ENCODE data around the gene EEF1AKMT4.

DNA sequence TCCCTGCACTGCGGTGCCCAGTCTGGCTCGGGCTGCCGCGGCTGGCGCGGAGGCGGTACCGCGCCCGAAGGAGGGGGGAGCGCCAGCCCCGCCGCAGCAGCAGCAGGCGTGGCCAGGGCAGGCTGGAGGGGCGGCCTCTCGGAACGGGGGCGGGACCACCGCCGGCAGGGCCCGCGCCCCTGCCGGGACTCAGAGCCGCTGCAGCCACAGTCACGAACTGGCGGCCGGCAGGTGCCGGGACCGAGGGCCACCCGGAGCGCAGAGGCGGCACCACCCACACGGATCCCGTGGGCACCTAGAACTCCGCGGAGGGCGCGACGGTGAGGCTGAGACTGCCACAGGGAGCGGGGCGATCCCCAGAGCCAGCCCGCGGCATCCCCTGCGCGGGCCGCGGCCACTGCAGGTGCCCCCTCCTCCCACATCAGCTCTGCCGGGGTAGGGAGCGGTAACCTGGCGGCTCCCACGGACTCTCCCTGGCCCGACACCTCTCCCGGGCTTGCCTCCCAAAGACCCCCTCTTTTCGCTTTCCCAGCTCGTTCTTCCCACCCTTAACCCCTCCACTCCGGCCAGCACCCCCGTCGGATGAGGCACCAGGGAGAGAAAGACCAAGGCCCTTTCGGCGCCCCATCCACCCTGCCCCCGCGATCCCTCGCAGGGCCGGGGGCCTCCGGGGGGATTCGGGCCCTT is 19.9 kb upstream of the EEF1AKMT4 start, which contains the start of gene VWA5B2:
- no peak for TF ChIP-seq JUN (IDR thresholded peaks at IDR 0.05)
- TF ChIP-seq, protein P1, sequence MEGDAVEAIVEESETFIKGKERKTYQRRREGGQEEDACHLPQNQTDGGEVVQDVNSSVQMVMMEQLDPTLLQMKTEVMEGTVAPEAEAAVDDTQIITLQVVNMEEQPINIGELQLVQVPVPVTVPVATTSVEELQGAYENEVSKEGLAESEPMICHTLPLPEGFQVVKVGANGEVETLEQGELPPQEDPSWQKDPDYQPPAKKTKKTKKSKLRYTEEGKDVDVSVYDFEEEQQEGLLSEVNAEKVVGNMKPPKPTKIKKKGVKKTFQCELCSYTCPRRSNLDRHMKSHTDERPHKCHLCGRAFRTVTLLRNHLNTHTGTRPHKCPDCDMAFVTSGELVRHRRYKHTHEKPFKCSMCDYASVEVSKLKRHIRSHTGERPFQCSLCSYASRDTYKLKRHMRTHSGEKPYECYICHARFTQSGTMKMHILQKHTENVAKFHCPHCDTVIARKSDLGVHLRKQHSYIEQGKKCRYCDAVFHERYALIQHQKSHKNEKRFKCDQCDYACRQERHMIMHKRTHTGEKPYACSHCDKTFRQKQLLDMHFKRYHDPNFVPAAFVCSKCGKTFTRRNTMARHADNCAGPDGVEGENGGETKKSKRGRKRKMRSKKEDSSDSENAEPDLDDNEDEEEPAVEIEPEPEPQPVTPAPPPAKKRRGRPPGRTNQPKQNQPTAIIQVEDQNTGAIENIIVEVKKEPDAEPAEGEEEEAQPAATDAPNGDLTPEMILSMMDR (IDR thresholded peaks at IDR 0.05): no peak
- TF ChIP-seq, protein P2, sequence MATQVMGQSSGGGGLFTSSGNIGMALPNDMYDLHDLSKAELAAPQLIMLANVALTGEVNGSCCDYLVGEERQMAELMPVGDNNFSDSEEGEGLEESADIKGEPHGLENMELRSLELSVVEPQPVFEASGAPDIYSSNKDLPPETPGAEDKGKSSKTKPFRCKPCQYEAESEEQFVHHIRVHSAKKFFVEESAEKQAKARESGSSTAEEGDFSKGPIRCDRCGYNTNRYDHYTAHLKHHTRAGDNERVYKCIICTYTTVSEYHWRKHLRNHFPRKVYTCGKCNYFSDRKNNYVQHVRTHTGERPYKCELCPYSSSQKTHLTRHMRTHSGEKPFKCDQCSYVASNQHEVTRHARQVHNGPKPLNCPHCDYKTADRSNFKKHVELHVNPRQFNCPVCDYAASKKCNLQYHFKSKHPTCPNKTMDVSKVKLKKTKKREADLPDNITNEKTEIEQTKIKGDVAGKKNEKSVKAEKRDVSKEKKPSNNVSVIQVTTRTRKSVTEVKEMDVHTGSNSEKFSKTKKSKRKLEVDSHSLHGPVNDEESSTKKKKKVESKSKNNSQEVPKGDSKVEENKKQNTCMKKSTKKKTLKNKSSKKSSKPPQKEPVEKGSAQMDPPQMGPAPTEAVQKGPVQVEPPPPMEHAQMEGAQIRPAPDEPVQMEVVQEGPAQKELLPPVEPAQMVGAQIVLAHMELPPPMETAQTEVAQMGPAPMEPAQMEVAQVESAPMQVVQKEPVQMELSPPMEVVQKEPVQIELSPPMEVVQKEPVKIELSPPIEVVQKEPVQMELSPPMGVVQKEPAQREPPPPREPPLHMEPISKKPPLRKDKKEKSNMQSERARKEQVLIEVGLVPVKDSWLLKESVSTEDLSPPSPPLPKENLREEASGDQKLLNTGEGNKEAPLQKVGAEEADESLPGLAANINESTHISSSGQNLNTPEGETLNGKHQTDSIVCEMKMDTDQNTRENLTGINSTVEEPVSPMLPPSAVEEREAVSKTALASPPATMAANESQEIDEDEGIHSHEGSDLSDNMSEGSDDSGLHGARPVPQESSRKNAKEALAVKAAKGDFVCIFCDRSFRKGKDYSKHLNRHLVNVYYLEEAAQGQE (IDR thresholded peaks at IDR 0.05): no peak
- TF ChIP-seq, protein P3, sequence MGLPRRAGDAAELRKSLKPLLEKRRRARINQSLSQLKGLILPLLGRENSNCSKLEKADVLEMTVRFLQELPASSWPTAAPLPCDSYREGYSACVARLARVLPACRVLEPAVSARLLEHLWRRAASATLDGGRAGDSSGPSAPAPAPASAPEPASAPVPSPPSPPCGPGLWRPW (IDR thresholded peaks at IDR 0.05): no peak
- no peak for TF ChIP-seq SMC3 (IDR thresholded peaks at IDR 0.05)
- no peak for TF ChIP-seq RAD21 (conservative IDR thresholded peaks at IDR 0.05 in 1 of 2, IDR thresholded peaks at IDR 0.05 in 1 of 2)
- no peak for TF ChIP-seq EP300 (IDR thresholded peaks at IDR 0.05)
- TF ChIP-seq, protein P4, sequence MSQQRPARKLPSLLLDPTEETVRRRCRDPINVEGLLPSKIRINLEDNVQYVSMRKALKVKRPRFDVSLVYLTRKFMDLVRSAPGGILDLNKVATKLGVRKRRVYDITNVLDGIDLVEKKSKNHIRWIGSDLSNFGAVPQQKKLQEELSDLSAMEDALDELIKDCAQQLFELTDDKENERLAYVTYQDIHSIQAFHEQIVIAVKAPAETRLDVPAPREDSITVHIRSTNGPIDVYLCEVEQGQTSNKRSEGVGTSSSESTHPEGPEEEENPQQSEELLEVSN (IDR thresholded peaks at IDR 0.05; ENCODE audit: borderline replicate concordance, low read depth): no peak
- no peak for TF ChIP-seq ESRRA (IDR thresholded peaks at IDR 0.05; ENCODE audit: borderline replicate concordance, low read length)
- no peak for TF ChIP-seq HOXB5 (CRISPR knock-in tag; IDR thresholded peaks at IDR 0.05)
- no peak for TF ChIP-seq KDM5A (IDR thresholded peaks at IDR 0.05)
- no peak for TF ChIP-seq POLR2A (IDR thresholded peaks at IDR 0.05; ENCODE audit: low read length)
- no peak for TF ChIP-seq ZFP36 (IDR thresholded peaks at IDR 0.05; ENCODE audit: borderline replicate concordance, partially characterized antibody)
